H1 (cell line): ENCODE measurements around the gene MXI1. TPM values are rescaled to one million over a fixed set of nuclear protein-coding genes. Genes with fewer than 3 reads are reported as not detected.

Experiments used
- BCL11A ChIP-seq, 2 experiments: IDR thresholded peaks; one replicate each; pipeline ENCODE4 v1.6.1; 2011; ENCODE audit warnings: low read depth in 2 of 2, low read length in 2 of 2, mild to moderate bottlenecking in 2 of 2
- BRCA1 ChIP-seq: IDR thresholded peaks from 2 replicates; pipeline ENCODE4 v1.6.1; 2012; ENCODE audit warnings: low read depth, low read length, improper control_type of control experiment
- CBX8 ChIP-seq: fragments of 300-800, 300-1000 bp; sonication (generic); IDR thresholded peaks from 2 replicates; pipeline ENCODE4 v1.7.1; 2016; ENCODE audit warnings: low read depth, low read length, borderline replicate concordance
- JUND ChIP-seq: IDR thresholded peaks from 2 replicates; pipeline ENCODE4 v1.6.1; 2011; ENCODE audit warnings: mild to moderate bottlenecking, improper control_type of control experiment, low read length
- KDM5A ChIP-seq: fragments of 200-600 bp; IDR thresholded peaks from 2 replicates; pipeline ENCODE4 v1.7.1; 2012; ENCODE audit warnings: mild to moderate bottlenecking, low read length, inconsistent platforms, mixed read lengths
- NANOG ChIP-seq: IDR thresholded peaks from 2 replicates; pipeline ENCODE4 v1.6.1; 2011; ENCODE audit warnings: low read length, low read depth, mild to moderate bottlenecking, inconsistent platforms; ENCODE audit not compliant: insufficient read depth, poor library complexity, severe bottlenecking
- SAP30 ChIP-seq: fragments of 300-600 bp; sonication (generic); IDR thresholded peaks from 2 replicates; pipeline ENCODE4 v1.7.1; 2012; ENCODE audit warnings: low read length, moderate library complexity, mild to moderate bottlenecking, inconsistent platforms; ENCODE audit not compliant: insufficient read depth, insufficient replicate concordance
- SIN3A ChIP-seq, 2 experiments: IDR thresholded peaks in 1 of 2; conservative IDR thresholded peaks in 1 of 2; 2 replicates each; pipeline ENCODE4 v1.6.1; 2011 to 2012; ENCODE audit warnings: low read length in 2 of 2, improper control_type of control experiment in 1 of 2, low read depth in 1 of 2, mild to moderate bottlenecking in 1 of 2
- SIX5 ChIP-seq: IDR thresholded peaks from 2 replicates; pipeline ENCODE4 v1.6.1; 2011; ENCODE audit warnings: mild to moderate bottlenecking, low read depth, low read length
- polyA plus RNA-seq, 7 experiments: library from polyadenylated mRNA; depleted of rRNA in 3 of 7; stranded (reverse) in 5 of 7; unstranded in 2 of 7; fragments of >200 nt in 5 of 7; fragments of 200-250 nt in 2 of 7; gene quantifications; 1 replicate in 5 of 7; 2 replicates in 1 of 7; 4 replicates in 1 of 7; pipeline versions ENCODE4 v1.2.1 to v1.2.3, GENCODE V29; 2011 to 2013; ENCODE audit warnings: missing spikeins in 2 of 7, mixed read lengths in 2 of 7
- total RNA-seq: library from RNA; stranded (reverse); fragmentation: NEBNext Ultra II Directional; extraction: Animal tissue kit (Norgen Biotek cat#: 25700); gene quantifications from 2 replicates; pipeline ENCODE4 v1.2.1, GENCODE V29; 2021
- TF ChIP-seq, protein P1 (sequence below): fragments of 300-600 bp; sonication (generic); IDR thresholded peaks from 2 replicates; pipeline ENCODE4 v1.7.1; 2012; ENCODE audit warnings: low read length, moderate library complexity, mild to moderate bottlenecking, inconsistent platforms; ENCODE audit not compliant: insufficient replicate concordance

The MXI1 gene
- total and polyA plus RNA-seq, 2 of the 8 experiments (the other 6 are each of a cell fraction or from before 2014, with no cell fraction given): 5.7 to 8.8 TPM

DNA sequence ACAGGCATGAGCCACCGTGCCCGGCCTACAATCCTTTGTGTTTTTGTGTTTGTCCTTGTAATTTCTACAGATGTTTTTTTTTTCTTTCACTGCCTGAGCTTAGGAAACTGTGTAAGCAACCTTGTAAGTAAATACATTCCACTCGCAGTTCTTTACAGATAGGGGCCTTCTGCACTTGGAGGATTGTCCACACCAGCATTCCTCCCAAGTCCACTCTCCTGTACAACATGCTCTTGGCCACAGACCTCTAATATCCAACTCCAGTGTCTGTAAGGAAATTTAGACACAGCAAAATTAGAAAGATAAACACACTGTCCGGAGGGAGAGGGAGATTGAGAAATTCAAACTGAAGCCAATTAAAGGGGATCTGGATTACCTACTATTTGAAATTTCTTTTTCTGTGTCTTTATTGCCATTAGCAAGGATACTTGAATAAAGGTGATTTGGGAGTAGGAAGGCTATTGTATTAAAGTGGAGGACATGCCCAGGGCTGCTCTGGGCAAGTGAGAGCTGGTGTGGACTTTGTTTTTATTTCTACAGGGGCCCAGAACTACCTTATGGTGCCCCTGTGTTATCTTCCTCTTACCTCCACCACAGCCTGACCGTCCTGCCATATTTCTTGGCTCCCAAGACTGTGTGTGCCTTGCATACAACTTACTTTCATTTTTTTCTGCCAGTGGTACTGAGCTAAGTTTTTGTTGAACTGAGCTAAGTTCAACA is 9.7 kb downstream of the MXI1 start (continued):
- TF ChIP-seq, protein P1, sequence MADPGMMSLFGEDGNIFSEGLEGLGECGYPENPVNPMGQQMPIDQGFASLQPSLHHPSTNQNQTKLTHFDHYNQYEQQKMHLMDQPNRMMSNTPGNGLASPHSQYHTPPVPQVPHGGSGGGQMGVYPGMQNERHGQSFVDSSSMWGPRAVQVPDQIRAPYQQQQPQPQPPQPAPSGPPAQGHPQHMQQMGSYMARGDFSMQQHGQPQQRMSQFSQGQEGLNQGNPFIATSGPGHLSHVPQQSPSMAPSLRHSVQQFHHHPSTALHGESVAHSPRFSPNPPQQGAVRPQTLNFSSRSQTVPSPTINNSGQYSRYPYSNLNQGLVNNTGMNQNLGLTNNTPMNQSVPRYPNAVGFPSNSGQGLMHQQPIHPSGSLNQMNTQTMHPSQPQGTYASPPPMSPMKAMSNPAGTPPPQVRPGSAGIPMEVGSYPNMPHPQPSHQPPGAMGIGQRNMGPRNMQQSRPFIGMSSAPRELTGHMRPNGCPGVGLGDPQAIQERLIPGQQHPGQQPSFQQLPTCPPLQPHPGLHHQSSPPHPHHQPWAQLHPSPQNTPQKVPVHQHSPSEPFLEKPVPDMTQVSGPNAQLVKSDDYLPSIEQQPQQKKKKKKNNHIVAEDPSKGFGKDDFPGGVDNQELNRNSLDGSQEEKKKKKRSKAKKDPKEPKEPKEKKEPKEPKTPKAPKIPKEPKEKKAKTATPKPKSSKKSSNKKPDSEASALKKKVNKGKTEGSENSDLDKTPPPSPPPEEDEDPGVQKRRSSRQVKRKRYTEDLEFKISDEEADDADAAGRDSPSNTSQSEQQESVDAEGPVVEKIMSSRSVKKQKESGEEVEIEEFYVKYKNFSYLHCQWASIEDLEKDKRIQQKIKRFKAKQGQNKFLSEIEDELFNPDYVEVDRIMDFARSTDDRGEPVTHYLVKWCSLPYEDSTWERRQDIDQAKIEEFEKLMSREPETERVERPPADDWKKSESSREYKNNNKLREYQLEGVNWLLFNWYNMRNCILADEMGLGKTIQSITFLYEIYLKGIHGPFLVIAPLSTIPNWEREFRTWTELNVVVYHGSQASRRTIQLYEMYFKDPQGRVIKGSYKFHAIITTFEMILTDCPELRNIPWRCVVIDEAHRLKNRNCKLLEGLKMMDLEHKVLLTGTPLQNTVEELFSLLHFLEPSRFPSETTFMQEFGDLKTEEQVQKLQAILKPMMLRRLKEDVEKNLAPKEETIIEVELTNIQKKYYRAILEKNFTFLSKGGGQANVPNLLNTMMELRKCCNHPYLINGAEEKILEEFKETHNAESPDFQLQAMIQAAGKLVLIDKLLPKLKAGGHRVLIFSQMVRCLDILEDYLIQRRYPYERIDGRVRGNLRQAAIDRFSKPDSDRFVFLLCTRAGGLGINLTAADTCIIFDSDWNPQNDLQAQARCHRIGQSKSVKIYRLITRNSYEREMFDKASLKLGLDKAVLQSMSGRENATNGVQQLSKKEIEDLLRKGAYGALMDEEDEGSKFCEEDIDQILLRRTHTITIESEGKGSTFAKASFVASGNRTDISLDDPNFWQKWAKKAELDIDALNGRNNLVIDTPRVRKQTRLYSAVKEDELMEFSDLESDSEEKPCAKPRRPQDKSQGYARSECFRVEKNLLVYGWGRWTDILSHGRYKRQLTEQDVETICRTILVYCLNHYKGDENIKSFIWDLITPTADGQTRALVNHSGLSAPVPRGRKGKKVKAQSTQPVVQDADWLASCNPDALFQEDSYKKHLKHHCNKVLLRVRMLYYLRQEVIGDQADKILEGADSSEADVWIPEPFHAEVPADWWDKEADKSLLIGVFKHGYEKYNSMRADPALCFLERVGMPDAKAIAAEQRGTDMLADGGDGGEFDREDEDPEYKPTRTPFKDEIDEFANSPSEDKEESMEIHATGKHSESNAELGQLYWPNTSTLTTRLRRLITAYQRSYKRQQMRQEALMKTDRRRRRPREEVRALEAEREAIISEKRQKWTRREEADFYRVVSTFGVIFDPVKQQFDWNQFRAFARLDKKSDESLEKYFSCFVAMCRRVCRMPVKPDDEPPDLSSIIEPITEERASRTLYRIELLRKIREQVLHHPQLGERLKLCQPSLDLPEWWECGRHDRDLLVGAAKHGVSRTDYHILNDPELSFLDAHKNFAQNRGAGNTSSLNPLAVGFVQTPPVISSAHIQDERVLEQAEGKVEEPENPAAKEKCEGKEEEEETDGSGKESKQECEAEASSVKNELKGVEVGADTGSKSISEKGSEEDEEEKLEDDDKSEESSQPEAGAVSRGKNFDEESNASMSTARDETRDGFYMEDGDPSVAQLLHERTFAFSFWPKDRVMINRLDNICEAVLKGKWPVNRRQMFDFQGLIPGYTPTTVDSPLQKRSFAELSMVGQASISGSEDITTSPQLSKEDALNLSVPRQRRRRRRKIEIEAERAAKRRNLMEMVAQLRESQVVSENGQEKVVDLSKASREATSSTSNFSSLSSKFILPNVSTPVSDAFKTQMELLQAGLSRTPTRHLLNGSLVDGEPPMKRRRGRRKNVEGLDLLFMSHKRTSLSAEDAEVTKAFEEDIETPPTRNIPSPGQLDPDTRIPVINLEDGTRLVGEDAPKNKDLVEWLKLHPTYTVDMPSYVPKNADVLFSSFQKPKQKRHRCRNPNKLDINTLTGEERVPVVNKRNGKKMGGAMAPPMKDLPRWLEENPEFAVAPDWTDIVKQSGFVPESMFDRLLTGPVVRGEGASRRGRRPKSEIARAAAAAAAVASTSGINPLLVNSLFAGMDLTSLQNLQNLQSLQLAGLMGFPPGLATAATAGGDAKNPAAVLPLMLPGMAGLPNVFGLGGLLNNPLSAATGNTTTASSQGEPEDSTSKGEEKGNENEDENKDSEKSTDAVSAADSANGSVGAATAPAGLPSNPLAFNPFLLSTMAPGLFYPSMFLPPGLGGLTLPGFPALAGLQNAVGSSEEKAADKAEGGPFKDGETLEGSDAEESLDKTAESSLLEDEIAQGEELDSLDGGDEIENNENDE: no peak
- TF ChIP-seq SIX5 (no peak), SAP30 (no peak), NANOG (no peak), CBX8 (no peak), KDM5A (no peak), BRCA1 (no peak), BCL11A (IDR thresholded peaks at IDR 0.05; ENCODE audit: low read depth in 2 of 2, low read length in 2 of 2) (no peak), JUND (no peak), SIN3A (conservative IDR thresholded peaks at IDR 0.05 in 1 of 2, IDR thresholded peaks at IDR 0.05 in 1 of 2; ENCODE audit: low read depth in 1 of 2, low read length in 2 of 2) (no peak)
